ENCODE results near the gene DEPDC5.
"Not testable (repeated sequence)": the region's sequence is repeated elsewhere in the genome, so short reads cannot be mapped to it uniquely, and the experiment has no call there.

DEPDC5 gene

GRCh38 chr22:31753634-31754501, at the start of gene DEPDC5:
DEPDC5 (plus strand) TSS chr22:31754019; CDS start chr22:31754922, 903 bp downstream.
- peak; percentile 96 for DNase-seq

GRCh38 chr22:31707519-31707918, 46.3 kb upstream of the DEPDC5 start:
- no peak for DNase-seq

- DNase-seq = not testable (repeated sequence)
Observed at GRCh38 chr22:31711226-31711625, 42.6 kb upstream of the DEPDC5 start.

GRCh38 chr22:31715147-31715778, 38.6 kb upstream of the DEPDC5 start:
- no peak for DNase-seq

GRCh38 chr22:31719850-31720471, 33.9 kb upstream of the DEPDC5 start:
- DNase-seq = no peak

- no peak for DNase-seq
Observed at GRCh38 chr22:31723723-31724122, 30.1 kb upstream of the DEPDC5 start.

- no peak for DNase-seq
Observed at GRCh38 chr22:31726692-31727091, 27.1 kb upstream of the DEPDC5 start.

GRCh38 chr22:31728857-31729256, 25.0 kb upstream of the DEPDC5 start:
- DNase-seq = no peak

- no peak for DNase-seq
Observed at GRCh38 chr22:31730344-31730711, 23.5 kb upstream of the DEPDC5 start.

GRCh38 chr22:31732089-31732829, 21.6 kb upstream of the DEPDC5 start:
- DNase-seq = no peak

- DNase-seq = no peak
Observed at GRCh38 chr22:31733580-31734079, 20.2 kb upstream of the DEPDC5 start.

GRCh38 chr22:31734512-31734911, 19.3 kb upstream of the DEPDC5 start:
- no peak for DNase-seq

GRCh38 chr22:31736458-31736857, 17.4 kb upstream of the DEPDC5 start:
- no peak for DNase-seq

- DNase-seq = no peak
Observed at GRCh38 chr22:31737932-31738331, 15.9 kb upstream of the DEPDC5 start.

- DNase-seq = no peak
Observed at GRCh38 chr22:31738566-31738965, 15.3 kb upstream of the DEPDC5 start.

- DNase-seq = no peak
Observed at GRCh38 chr22:31739795-31740201, 14.0 kb upstream of the DEPDC5 start.

- not testable (repeated sequence) for DNase-seq
Observed at GRCh38 chr22:31740314-31740713, 13.5 kb upstream of the DEPDC5 start.

GRCh38 chr22:31742115-31742514, 11.7 kb upstream of the DEPDC5 start:
- no peak for DNase-seq

GRCh38 chr22:31742682-31743081, 11.1 kb upstream of the DEPDC5 start:
- no peak for DNase-seq

- DNase-seq = no peak
Observed at GRCh38 chr22:31743871-31744270, 9.9 kb upstream of the DEPDC5 start.

- no peak for DNase-seq
Observed at GRCh38 chr22:31747441-31747840, 6.4 kb upstream of the DEPDC5 start.

GRCh38 chr22:31748490-31748889, 5.3 kb upstream of the DEPDC5 start:
- no peak for DNase-seq

Measured in CD4-positive, alpha-beta T cell treated with Interleukin-21 for 1 hour (primary cell).